Hematopoietic multipotent progenitor cell treated with erythropoietin and hydrocortisone succinate and interleukin-3 and kit ligand, for 8 days (in vitro differentiated cells): ENCODE results near the gene QARS1.
A peak's percentile ranks its signal among the peaks of the same experiment; 100 is the strongest.

ENCODE experiments used
- DNase-seq: peaks from one replicate; pipeline ENCODE4 v3.0.0-alpha.2; 2015

QARS1 gene

DNA sequence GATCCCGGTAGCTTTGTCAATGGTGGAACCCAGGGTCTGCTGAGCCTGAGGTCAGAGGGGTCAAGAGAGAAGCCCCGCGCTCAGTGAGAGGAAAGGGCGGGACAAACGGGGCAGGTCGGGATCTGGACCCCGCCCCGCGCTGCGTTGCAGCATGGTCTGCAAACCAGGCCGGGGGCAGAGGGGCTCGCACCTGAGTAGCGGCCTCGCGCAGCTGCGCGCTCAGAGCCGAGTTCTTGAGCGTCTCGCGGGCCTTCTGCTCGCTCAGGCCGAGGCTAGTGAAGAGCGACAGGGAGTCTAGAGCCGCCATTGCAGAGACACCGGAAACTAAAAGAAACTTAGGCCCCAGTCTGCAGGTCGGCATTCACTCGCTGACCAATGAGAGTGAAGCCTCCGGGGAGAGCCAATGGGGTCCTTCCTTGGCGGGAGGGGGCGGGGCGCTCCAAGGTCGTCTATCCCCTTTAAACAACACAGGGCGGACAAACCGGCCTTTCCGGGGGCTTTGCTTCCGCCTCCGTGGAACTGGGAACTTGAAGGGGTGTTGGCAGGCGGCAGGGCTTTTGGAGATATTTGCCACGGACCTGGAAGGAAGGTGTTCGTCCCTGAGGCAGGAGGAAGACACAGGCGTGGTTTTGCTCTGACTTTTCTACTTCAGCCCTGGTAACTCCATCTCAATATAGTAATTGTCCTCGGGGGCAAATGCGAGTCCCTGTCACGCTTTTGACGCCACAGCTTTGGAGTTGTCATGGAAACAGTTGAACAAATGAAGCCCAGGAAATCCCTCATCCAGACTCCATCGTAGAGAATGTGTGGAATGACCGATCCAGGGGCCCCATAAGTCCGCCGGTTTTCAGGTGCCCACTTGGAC lies at the start of gene QARS1:
Gene QARS1 (minus strand): TSS at position 331 of the 865 bp plus-strand sequence. CDS start 24 bp downstream, at position 307.
- peak; percentile 95 for DNase-seq

DNA sequence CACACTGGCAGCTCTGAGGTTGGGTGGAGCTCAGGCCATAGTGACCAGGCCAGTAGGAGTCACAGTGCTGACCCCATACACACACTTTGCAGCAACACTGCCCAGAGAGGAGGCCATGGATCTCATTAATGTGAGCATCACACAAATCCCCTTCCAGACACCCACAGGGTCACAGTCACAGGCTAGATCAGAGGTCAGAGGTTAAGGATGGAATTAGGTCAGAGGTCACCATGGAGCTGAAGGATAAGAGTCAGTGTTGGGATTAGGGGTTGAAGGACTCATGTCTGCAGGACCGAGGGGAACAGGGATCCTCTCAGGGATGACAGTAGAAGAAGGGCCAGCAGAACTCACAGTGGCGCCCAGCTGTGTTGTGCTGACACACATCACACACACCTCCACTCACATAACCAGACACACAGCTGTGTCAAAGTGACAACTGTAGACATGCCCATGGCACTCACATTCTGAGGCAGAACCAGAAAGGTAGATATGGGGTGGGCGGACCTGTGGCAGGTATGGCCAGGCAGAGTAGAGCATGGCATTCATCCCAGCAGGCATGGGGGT lies 48.9 kb upstream of the QARS1 start:
- DNase-seq: no peak

DNA sequence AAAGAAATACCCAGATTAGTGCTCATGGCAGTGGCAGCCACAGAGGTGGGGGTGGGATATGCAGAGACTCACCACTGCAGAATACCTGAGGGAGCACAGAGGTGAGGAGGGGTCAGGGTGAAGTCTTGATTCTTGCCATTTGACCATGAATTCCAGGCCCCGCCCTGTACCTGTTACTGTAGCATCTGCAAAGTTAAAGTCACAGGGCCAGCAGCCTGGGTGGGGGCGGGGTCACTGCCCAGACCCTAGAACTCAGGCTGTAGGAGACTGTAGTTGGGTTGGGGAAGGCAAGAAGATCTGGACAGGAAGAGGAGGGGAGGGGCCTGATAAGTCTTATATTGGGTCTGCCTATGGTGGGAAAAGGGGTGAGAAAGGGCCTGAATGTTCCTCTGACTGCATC lies 47.1 kb upstream of the QARS1 start:
- no peak for DNase-seq

DNA sequence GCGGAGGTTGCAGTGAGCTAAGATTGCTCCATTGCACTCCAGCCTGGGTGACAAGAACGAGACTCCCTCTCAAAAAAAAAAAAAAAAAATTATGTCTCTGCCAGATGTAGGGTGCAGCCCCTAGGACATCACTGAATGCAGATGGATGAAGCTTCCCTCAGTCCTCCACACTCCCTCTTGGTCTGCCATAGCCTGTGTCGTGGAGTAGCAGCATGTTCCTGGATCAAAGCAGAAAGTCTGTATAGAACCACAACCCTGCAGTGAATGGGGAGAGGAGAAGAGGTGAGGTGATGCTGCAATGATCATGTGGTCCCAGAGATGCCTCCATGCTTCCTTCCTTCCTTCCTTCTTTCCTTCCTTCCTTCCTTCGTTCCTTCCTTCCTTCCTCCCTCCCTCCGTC lies 43.6 kb upstream of the QARS1 start:
- no peak for DNase-seq

DNA sequence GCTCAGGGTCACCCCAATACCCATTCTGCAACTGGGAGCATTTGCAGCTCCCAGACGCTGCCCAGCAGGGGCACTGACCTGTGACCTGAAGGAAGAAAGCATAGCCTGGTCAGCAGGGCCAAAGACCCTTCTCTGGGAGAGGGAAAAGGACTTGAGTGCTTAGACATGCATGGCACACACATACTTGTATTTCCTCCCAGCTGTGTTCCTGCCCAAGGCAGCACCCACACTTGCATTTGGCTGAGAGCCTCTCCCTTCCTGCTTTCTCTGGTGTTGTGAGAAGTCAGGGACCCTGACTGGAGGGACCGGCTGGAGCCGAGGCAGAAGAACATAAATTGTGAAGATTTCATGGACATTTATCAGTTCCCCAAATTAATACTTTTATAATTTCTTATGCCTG lies 35.5 kb upstream of the QARS1 start:
- no peak for DNase-seq

DNA sequence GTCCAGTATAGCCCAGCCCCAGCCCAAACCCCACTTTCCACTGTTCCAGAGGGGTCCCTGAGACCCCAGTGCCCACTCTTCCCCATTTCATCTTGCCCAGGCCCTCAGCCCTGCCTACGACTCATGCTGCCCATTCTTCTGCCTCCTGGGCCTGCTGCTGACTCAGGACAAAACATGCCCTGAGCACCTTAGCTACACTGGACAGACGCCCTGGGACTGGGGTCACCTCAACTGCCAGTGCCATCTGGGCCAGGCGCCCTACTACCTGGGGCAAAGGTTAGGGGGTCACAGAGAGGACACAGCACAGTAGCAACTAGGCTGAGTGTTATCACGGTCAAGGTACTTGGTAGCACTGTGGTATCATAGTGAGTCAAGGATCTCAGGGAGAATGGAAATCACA lies 30.9 kb upstream of the QARS1 start:
- DNase-seq: no peak

DNA sequence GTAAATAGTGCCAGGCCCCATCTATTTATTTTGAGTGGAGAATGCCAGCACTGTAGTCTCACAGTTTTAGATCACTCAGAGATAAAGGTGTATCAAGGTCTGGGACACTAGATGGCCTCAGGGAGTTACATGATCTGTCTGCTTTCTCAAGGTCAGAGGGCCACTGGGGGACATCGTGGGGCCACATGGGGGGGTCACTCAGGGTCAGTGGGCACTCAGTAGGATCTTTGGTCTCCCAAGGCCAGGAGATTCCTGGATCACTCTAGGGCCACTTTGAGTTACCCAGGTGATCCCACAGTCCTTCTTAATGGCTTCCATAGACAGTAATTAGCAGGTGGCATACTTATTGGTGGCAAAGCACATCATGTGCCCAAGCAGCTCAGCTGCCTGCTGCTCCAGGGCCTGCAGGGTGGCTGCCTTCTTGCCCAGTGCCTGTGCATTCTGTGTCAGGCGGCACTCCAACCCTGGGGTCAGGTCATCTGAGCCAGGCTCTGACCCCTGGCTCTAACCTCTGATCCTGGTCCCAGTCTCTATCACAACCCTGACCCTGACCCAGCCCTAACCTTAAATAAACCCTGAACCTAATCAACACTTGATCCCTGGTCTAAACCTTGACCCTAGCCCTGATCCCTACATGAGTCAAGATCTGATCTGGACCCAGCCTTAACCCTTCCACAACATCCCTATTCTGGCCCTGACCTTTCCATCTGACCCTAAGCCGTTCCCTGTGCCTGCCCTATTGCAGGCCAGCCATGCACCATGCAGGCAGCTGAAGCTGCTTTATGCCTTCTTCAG lies 30.1 kb upstream of the QARS1 start:
- peak; percentile 21 for DNase-seq

DNA sequence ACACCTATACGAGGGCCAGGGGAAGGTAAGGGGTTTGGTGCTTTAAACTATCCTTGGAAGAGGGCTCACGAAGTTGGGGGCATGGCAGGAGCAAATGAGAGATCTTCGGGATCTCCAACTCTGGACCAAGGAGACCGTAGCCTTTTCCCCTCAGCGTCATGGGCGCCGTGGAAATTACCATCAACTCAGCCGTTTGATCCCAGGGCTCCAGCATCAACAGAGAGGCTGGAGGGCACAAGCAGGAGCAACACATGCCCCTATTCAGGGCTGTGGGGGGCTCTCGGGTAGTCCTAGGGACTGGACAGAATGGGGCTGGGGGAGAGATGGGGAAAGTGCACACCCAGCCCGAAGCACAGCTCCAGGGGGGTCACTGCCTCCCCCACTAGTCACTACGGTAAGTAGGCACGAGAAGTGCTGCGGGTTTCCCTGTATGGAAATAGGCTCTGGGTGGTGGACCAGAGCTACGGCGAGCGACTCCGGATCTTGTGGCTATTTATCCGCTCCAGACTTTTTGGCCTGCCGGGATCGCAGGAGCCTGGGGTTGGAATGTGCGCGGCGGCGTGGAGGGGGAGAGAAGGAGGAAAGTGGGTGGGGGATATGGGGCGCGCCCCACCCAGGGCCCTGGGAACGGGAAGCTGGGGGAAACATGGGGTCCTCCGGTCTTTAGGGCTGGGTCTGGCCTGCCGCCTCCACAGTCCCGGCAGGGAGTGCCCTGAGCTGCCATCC lies 28.8 kb upstream of the QARS1 start:
- peak; percentile 45 for DNase-seq

DNA sequence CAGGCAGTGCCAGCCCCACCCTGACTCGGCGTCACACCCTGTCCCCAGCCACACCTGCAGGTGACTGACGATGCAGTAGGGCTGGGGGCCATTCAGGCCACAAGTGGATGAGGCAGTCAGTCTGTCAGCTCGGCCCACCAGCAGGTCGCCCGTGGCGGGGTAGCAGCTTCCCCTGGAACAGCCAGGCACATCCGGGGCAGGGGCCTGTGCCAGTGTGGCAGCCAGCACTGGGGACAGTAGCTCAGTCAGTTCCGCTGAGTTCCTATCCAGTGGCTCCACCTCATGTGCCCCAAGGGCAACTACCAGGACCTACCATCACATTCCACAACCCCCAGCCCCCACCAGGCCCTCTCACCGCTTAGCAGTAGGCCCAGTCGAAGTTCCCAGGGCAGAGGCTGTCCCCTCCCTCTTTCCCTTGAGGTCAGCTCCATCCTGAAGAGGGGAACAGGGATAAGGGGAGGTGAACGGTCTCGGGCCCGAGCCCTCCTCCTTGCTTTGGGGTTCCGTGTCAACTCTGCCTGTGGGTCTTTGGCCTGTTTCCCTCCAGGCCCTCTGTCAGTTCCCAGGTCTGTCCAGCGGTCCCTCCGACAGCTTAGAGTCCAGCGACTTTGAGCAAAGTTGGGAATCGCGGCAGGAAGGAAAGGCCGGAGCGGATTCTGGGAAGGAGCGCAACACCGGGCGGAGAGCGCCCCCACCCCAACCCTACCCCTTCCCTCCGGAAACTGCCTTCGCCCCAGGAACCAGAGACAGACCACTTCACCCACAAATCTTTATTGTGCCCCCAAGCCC lies 28.1 kb upstream of the QARS1 start, which contains the start of gene LAMB2:
Gene LAMB2 (minus strand): TSS at position 614 of the 789 bp plus-strand sequence. CDS start 183 bp downstream, at position 431.
- no peak for DNase-seq

DNA sequence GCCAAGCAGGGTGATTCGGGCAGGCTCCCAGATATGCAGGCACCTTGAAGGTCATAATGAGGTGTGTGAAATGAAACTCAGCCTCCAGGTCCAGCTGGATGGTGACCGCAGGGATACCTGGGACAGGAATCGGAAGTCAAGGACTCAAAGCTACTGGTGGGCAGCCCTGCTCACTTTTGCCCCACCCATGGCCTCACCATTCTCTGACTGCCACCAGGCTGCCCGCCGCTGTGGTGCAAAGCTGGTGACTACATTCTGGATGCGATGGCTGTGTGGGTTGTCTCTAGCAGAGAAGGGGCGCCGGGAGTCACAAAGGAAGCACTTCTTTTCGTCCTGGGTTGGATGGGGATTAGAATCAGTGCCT lies 27.5 kb upstream of the QARS1 start:
- no peak for DNase-seq

DNA sequence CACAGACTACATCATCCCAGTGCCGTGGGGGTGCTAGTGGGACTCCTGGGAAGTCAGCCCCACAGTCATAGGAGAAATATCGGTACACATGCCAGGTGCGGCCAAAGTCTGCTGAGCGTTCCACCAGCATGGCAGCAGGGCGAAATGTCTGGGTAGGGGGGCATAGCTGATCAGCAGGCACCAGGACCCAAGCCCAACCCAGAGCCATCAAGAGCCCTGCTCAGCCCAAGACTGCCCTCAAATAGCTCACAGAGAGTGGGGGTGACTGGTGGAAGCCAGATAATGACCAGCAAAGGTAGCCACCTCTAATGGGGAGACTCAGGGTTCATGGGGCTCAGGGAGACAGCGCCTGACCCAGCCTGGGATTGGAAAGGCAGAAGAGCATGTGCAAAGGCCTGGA lies 27.0 kb upstream of the QARS1 start:
- DNase-seq: no peak

DNA sequence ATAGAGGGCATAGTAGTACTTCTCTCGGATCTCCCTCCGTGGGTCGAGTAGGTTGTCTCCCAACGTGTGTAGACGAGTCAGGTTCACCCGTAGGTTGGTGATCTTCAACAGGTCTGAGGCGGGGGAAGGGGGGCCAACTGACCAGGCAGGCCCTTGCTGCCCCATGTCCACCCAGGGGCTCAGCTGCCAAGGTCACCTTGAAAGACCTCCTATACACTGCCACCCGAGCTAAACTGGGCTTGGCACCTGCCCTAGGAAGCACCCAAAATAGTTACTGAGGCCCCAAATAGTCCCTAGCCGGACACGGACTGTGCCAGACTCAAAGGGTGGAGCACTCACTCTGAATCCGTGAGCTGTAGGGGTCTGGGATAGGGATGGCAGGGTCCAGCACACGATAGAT lies 26.5 kb upstream of the QARS1 start:
- DNase-seq: no peak

DNA sequence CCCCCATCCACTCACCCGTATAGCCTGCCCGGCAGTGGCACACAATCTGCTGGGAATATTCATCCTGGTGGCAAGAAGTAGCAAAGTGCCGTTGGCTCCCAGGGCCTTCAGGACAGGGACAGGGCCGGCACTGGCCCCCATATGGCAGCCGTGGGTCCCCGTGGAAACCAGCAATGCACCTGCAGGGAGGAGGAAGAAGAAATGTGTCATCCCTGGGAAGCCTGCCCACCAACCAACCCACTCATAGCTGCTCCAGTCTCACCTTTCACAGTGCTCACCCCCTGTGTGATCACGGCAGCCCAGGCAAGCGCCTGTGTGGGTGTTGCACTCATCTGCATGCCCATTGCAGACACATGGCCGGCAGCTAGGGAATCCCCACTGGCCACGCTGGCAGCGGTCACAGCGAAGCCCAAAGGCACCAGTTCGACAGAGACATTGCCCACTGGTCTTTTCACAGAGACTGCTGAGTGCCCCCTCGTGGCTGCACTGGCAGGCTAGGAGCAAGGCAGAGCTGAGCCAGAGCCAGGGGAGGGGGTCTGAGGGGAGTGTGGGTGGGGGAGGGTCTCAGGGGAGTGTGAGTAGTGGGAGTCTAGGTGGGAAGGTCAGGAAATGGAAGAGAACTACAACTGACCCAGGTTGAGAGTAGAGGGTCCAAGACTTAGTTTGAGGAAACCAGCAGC lies 20.6 kb upstream of the QARS1 start:
- no peak for DNase-seq

DNA sequence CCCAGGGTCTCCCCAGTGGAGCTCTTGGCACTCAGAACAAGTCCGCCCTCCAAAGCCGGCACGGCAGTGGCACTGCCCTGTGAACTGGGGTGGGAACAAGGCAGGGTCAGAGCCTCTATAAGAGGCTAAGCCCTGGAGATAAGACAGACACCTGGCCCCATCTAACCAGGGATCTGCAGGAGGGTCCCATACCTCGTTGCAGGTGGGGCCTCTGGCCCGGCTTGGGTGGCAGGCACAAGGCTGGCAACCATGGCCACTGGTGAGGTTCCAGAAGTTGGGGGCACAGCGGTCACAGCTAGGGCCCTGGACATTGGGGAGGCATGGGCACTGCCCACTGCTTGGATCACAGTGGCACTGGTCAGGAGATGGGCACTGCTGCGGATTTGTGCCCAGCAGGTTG lies 19.6 kb upstream of the QARS1 start:
- DNase-seq: no peak

DNA sequence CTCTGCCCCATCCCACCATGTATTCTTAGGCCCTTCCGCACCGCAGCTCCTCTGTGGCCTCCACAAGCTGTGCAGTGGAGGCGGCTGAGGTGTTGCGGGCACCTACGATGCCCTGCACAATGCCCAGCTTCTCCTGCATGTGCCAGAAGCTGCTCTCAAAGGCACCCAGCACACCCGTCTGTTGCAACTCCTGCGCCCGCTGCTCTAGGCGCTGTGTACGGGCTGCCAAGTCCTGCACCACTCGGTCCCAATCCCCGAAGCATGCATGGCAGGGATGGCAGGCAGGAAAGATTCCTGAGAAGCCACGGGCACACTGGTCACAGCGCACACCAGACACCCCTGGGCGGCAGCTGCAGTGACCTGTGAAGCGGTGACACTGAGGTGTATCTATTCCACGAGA lies 19.1 kb upstream of the QARS1 start:
- DNase-seq: no peak

DNA sequence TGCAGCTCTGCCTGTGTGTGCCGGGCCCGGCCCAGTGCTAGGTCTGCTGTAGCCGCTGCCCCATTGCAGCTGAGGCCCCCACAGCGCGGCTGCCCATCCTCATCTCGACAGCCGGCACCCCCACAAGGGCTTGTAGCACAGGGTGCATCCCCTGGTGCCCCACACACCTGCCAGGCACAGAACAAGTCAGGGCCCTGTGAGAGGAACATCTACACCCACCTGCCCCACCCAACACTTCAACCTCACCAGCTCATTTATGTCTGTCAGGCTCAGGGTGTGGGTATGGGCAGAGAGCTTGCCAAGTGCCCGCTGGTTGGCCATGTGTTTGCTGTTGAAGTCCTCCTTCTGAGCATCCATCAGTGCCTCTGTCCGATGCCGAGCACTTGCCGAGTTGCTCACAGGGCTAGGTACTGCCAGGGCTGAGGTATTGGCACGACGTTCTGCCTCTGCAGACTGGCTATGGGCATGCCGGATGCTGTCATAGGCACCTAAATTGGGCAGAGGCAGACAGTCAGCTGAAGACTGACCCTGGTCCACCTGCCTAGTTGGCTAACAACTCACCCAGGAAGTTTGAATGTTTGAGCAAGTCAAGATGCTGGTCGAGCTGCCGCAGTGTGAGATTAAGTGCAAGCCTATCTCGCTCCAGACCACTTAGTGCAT lies 18.5 kb upstream of the QARS1 start:
- DNase-seq: no peak

DNA sequence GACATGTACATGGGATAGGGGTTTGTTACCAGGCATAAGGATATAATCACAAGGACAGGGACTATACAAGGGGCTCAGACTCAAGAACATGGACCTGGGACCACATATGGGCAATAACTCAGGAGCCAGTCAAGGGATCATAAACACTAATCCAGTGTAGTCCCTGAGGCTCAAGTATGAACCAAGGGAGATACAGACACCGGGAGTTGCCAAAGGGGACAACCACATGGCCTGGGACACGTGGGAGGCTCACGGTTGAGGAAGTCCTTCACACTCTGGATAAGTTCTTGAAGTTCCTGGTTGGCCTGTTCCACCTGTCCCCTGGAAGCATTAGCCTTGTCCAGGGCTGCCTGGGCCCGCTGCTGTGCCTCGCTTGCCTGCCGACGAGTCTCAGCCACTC lies 17.9 kb upstream of the QARS1 start:
- DNase-seq: no peak

DNA sequence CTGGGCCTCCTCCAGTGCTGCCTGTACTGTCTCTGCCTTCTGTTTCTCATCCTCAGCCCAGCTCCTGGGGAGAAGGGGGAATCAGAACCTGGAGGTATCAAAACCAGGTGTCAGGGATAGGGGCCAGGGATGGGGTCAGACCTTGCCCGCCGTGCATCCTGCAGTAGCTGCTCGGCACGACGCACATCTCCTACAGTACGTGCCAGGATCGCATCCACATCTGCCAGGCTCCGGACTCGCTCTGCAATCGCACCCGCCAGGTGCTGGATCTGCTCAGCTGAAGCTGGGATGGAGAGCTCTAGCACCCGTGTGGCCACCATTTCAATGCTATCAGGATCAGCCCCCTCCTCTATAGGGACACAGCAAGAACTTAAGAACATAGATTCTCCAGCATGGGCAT lies 17.5 kb upstream of the QARS1 start:
- no peak for DNase-seq

DNA sequence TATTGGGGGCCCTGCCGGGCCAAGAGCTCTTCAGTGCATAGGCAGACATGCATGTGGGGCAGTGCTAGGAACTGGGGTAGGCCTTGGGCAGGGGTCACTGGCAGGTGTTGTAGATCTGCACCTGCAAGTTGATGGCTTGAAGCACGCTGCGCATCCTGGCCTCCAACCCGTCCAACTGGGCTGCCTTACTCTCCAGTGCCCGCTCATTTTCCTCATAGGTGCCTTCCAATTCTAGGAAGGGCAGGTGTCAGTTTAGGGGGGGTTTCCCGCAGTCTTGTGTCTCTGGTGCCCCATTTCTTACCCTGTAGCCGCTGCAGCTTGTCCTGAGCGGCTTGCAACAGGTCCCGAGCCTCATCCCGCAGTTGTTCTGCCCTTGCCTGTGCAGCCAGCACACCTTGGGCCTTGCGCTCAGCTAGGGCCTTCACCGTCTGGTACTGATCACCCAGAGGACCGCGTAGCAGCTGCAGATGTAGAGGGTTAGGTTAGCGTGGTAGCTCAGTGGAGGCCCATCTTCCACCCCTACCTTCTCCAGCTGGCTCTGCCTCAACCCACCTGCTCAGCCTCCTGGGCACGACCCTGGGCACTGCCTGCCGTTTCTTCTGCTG lies 16.7 kb upstream of the QARS1 start:
- DNase-seq: no peak

DNA sequence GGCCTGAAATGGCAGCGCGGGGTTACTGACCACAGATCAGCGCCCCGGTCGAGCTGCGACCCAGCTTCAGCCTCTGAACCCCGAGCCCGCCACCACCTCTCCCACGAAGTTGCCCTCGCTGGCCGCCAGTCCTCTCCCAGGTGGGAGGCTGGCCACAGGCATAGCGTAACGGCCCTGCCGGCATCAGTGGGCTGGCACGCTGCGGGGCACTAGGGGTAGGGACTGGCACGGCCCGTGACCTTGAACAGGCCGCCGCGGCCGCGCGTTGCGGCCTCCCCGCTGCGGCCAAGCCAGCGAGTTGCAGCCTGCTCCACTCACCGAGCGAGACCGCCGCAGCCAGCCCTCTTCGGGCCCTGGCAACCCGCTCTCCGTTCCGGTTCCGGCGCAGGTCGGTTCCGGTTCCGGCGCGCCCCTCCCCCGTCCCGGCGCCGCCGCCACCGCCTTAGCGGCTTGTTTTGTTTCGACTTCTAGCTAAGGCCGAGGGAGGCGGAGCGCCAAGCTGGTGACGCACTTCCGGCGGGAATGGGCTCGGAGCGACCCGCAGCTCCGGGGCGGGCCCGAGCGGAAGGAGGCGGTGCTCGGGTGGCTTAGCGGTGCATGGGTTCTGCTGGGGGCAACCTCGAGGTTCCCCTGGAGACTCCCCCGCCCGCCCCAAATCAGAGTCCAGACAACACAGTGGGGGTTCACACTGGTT lies 16.0 kb upstream of the QARS1 start, which contains the start of gene USP19:
Gene USP19 (minus strand): TSS at position 386 of the 694 bp plus-strand sequence. CDS start 1,678 bp downstream, outside the sequence.
- peak; percentile 95 for DNase-seq
